ENCODE measurements around the gene SPEM2.

- TF ChIP-seq CTCF (IDR thresholded peaks at IDR 0.05; ENCODE audit: insufficient read depth, low read depth, low read length) (no peak), EZH2 (IDR thresholded peaks at IDR 0.05; ENCODE audit: insufficient read depth, low read length) (no peak)
Measured at GRCh38 chr17:7403043-7403726, 22.2 kb upstream of the SPEM2 start.

Data from astrocyte (in vitro differentiated cells and primary cell).